Measurements from ENCODE around the gene TAS2R46.

- no peak for TF ChIP-seq CTCF (IDR thresholded peaks at IDR 0.05)
- TF ChIP-seq POLR2A (IDR thresholded peaks at IDR 0.05): no peak
Observed at GRCh38 chr12:11089246-11089645, 27.2 kb upstream of the TAS2R46 start.

Measured in sigmoid colon (tissue), 3 donors.